ENCODE results near the gene TSPAN9.

- TF ChIP-seq CTCF (conservative IDR thresholded peaks at IDR 0.05; ENCODE audit: low read depth, low read length) (no peak), POLR2A (IDR thresholded peaks at IDR 0.05; ENCODE audit: low read depth, low read length) (no peak), ELK1 (IDR thresholded peaks at IDR 0.05; ENCODE audit: borderline replicate concordance, low read depth, low read length) (no peak), RAD21 (IDR thresholded peaks at IDR 0.05; ENCODE audit: low read length) (no peak), RCOR1 (IDR thresholded peaks at IDR 0.05; ENCODE audit: insufficient replicate concordance, low read length) (no peak), RFX5 (IDR thresholded peaks at IDR 0.05; ENCODE audit: low read depth, low read length) (no peak), CEBPB (IDR thresholded peaks at IDR 0.05; ENCODE audit: low read depth, low read length) (no peak), FOS (IDR thresholded peaks at IDR 0.05; ENCODE audit: low read depth, low read length) (no peak), MXI1 (IDR thresholded peaks at IDR 0.05; ENCODE audit: borderline replicate concordance, low read depth, low read length) (no peak), CHD1 (IDR thresholded peaks at IDR 0.05; ENCODE audit: low read depth, low read length) (no peak), BHLHE40 (IDR thresholded peaks at IDR 0.05; ENCODE audit: low read depth, low read length) (no peak), SMC3 (IDR thresholded peaks at IDR 0.05; ENCODE audit: low read depth, low read length) (no peak), NFE2L2 (IDR thresholded peaks at IDR 0.05; ENCODE audit: low read depth, low read length) (no peak)
Observed at GRCh38 chr12:3284405-3284804, 207.2 kb downstream of the TSPAN9 start.
